Cardiac fibroblast (primary cell): ENCODE results near the gene S100A1.

ENCODE experiments used
- DNase-seq, 2 donors: peaks; one replicate each; pipeline versions ENCODE4 v3.0.0 to v3.0.0-alpha.2; 2010; ENCODE audit warnings: low read depth in 2 of 2
- H3K4me3 ChIP-seq, 2 donors: replicated peaks in 1 of 2; 1 replicate in 1 of 2; 2 replicates in 1 of 2; pipeline ENCODE4 v1.5.1; 2011; ENCODE audit warnings: low read depth in 2 of 2, low read length in 2 of 2, mild to moderate bottlenecking in 2 of 2, moderate library complexity in 1 of 2
- CTCF ChIP-seq: IDR thresholded peaks from one replicate; pipeline ENCODE4 v1.5.1; 2011; ENCODE audit warnings: low read depth, mild to moderate bottlenecking, low read length, inconsistent platforms

Gene S100A1

GRCh38 chr1:153652805-153653500, 24.7 kb downstream of the S100A1 start:
- no peak for TF ChIP-seq CTCF
- no peak overlapping the region for H3K4me3 ChIP-seq
- peak; percentile 51 to 68 for DNase-seq

- H3K4me3 ChIP-seq, result no peak overlapping the region
- no peak for TF ChIP-seq CTCF
- DNase-seq, result no peak
These were observed 27.1 kb downstream of the S100A1 start for GRCh38 chr1:153655333-153655732.

GRCh38 chr1:153658400-153659174, 30.4 kb downstream of the S100A1 start, which contains the start of gene SNAPIN:
SNAPIN (plus strand) TSS chr1:153658703; CDS start chr1:153658744, 41 bp downstream.
- TF ChIP-seq CTCF, result no peak
- H3K4me3 ChIP-seq, result peak within 1 kb of the TSS; percentile 81 to 91
- peak; percentile 84 to 91 for DNase-seq

DNA sequence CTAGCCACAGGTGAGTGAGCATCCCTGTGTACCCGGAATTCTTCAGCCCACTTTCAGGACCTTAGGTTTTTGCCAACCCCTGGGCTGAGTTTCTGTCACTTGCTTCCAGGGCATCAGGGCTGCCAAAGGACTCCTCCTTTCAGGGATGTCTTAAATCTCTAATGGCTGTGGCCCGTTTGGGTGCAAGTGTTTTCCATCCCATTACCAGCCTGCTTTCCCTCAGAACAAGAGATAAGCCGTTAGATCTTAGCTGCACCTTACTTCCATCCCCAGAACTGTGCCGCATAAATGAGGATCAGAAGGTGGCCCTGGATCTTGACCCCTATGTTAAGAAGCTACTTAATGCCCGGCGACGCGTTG, 30.9 kb downstream of the S100A1 start:
- peak overlapping the region; percentile 81 to 91 for H3K4me3 ChIP-seq
- no peak for DNase-seq
- TF ChIP-seq CTCF, result no peak

DNA sequence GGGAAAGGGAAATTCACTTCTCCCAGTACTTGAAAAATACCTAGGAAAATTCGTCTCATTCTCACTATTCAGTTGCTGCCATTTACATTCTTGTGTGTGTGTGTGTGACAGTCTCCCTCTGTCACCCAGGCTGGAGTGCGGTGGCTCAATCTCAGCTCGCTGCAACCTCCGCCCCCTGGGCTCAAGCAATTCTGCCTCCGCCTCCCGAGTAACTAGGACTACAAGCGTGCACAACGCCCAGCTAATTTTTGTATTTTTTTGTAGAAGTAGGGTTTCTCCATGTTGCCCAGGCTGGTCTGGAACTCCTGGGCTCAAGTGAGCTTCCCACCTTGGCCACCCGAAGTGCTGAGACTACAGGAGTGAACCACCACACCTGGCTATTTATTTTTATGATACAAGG, 31.4 kb downstream of the S100A1 start:
- DNase-seq, result no peak
- TF ChIP-seq CTCF, result no peak
- peak overlapping the region; percentile 81 to 91 for H3K4me3 ChIP-seq

DNA sequence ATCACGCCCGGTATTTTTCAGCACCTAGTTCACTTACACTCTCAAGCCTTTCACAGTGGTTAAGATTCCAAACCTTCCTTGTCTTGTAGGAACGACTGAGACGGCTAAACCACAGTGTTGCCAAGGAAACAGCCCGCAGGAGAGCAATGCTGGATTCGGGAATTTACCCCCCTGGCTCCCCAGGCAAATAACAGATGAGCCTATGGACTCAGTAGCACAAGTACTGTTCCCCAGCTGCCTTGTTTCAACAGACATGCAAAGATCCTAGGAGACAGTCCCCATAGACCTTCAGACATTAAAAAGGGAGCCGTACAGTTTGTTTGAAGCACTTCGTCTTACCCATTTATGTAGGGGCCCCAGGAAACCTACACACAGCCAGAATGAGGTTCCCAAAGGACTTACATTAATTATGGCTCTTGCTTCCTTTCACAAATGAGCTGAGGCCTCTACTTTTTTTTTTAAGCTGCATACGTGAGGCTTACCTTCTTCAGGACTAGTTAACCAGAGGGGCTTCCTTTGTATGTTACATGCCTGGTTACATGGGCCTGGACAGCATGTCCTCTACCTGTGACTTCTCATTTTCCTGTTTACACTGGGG, 33.0 kb downstream of the S100A1 start:
- H3K4me3 ChIP-seq, result no peak overlapping the region
- TF ChIP-seq CTCF, result no peak
- DNase-seq, result no peak
